Measurements from ENCODE around the gene MICU1.
"Not testable (repeated sequence)": the region's sequence is repeated elsewhere in the genome, so short reads cannot be mapped to it uniquely, and the experiment has no call there.

The MICU1 gene, protein sequence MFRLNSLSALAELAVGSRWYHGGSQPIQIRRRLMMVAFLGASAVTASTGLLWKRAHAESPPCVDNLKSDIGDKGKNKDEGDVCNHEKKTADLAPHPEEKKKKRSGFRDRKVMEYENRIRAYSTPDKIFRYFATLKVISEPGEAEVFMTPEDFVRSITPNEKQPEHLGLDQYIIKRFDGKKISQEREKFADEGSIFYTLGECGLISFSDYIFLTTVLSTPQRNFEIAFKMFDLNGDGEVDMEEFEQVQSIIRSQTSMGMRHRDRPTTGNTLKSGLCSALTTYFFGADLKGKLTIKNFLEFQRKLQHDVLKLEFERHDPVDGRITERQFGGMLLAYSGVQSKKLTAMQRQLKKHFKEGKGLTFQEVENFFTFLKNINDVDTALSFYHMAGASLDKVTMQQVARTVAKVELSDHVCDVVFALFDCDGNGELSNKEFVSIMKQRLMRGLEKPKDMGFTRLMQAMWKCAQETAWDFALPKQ

DNA sequence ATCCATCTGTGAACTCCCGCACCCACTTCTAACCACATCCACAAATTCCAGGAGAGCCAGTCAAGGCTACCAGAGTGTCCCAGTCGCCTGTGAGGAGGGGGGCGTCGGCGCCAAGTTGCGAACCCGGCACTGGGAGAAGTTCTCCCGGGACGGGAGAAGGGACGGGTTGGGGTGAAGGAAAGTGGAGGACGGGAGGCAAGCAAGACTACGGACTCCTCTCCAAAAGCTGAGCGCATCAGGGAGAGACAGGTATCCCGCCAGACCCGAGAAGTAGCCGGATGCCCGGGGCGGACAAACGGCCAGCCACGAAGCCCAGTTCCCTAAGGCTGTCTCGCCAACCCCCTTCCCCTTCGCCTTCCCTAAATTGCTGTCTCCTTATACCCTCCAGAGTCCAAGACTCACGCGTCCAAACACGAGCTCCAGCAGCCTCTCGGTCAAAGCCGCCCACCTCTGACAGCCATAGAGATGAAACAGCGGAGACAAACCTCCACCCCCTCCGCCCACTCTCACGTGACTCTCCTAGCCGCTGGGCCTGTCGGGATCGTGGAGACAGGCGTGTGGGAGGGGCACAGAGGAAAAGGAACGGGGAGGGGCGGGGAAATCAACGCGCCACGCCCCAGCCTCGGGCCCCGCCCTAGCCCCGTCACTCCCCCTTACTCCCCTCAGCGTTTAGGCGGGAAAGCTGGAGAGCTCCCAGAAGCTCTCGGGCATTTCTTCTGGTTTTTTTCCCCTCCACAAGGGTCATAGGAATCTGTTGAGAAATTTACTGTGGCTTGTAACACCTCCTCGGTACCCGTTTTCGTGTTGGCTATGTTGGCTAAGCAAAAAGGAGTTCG is at the start of gene MICU1:
TSS of gene MICU1 (minus strand) at position 472 of the 836 bp plus-strand sequence. CDS start 59,286 bp downstream, outside the sequence.
- in situ Hi-C loops (cut with HindIII; ENCODE audit: low sequenced_read_pairs), result no loop called here

DNA sequence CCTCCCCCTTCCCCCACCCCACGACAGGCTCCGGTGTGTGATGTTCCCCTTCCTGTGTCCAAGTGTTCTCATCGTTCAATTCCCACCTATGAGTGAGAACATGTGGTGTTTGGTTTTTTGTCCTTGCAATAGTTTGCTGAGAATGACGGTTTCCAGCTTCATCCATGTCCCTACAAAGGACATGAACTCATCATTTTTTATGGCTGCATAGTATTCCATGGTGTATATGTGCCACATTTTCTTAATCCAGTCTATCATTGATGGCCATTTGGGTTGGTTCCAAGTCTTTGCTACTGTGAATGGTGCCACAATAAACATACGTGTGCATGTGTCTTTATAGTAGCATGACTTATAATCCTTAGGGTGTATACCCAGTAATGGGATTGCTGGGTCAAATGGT is 48.3 kb upstream of the MICU1 start:
- in situ Hi-C loops (cut with HindIII; ENCODE audit: low sequenced_read_pairs), result not testable (repeated sequence)

DNA sequence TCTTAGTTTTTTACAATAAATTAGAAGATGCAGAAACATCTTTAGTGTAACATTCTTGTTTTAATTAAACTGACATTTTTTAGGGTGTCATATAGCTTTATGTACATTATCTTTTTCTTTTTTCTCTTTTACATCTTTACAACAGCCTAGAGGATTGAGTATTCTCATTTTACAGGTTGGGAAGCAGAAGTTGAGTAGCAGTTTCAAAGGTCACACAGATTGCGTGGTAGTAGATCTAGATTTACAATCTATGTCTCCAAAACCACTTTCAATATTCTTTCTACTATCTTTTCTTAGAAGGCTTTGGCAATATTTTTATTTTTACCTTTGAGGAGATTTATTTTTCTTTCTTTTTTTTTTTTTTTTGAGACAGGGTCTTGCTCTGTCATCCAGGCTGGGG is 47.4 kb upstream of the MICU1 start:
- in situ Hi-C loops (cut with HindIII; ENCODE audit: low sequenced_read_pairs), result no loop called here

DNA sequence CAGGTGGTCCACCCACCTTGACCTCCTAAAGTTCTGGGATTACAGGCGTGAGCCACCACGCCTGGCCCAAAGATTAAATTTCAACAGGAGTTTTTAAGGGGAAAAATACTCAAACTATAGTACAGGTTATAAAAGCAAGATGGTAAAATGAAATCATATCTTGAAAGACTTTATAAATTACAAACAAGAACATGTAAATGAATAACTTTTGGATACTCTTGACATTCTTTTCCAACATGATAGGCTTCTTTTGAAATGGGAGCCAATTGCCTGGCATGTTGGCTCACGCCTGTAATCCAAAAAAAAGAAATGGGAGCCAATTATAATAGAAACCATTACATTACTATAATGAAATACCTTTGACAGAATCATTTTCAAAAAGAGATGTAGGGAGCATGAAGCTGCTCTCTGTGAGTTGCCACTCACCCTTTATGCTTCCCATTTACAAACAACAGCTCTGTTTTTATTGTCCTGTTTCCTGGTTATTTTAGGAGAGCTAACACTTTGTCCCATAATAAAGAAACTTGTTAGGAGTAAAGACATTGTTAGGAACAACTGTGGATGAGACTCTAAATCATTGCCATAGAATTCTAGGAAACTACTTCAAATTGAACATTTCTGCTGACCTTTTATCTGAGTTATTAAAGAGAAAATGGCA is 41.5 kb upstream of the MICU1 start:
- in situ Hi-C loops (cut with HindIII; ENCODE audit: low sequenced_read_pairs), result no loop called here

DNA sequence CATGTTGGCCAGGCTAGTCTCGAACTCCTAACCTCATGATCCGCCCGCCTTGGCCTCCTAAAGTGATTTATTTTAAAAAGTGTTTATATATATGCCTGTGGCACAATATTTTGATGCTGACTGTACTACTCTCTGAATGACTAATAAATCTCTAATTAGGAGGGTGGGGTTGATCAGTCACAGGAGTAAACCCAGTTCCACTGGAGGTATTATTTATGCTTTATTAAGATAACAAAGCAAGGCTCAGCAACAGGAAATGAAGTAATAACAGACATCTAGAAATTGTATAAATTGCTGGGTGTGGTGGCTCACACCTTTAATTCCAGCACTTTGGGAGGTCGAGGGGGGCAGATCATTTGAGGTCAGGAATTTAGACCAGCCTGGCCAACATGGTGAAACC is 40.0 kb upstream of the MICU1 start:
- in situ Hi-C loops (cut with HindIII; ENCODE audit: low sequenced_read_pairs), result no loop called here

DNA sequence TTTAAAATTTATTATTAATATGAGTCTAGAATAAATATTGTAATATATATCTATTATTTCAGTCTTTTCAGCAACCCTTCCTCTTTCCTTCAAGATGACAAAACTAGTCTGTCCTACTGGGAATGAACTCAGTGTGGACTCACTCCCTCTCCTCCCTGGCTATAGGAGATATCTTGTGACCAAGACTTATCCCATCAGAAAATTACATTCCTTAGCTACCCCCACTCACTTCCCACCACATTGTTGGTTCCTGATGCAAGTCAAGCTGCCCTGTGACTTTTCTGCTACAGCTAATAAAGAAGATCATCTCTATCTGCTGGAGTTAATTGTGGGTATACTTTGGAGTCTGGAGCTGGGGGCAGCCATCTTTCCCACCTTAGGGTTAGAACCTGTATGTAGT is 38.1 kb upstream of the MICU1 start:
- in situ Hi-C loops (cut with HindIII; ENCODE audit: low sequenced_read_pairs), result no loop called here

DNA sequence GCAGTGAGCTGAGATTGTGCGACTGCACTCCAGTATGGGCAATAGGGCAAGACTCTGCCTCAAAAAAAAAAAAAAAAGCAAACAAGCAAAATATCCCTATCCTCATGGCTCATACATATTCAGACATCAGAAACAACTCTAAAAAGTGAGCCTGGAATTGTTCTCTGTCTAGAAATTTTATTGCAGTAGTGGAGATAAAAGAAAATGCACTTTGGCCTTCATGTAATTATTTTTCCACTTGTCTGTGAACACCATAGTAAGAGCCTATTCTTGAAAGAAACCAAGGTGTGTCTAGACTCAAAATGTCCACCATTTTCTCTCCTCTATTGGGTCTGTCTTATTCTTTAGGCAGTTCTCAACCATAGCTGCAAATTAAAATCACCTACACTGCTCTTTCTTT is 35.6 kb upstream of the MICU1 start:
- in situ Hi-C loops (cut with HindIII; ENCODE audit: low sequenced_read_pairs), result no loop called here

DNA sequence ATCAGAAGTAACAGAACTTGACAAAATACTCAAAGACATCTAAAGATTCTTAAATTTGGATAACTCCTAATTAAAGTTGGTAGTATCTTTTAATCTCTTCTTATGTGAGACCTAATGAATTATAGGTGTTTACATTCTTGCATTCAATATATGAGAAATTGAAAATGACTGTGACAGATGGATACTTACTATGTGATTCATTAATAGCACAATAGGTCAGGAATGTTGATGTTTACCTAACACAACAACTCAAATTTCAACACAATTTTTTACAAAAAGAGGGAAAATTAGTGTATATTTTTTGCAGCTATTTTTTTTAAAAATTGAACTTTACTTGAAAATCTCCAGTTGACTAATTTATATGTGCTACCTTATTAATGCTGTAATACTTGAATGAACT is 34.3 kb upstream of the MICU1 start:
- in situ Hi-C loops (cut with HindIII; ENCODE audit: low sequenced_read_pairs), result no loop called here

DNA sequence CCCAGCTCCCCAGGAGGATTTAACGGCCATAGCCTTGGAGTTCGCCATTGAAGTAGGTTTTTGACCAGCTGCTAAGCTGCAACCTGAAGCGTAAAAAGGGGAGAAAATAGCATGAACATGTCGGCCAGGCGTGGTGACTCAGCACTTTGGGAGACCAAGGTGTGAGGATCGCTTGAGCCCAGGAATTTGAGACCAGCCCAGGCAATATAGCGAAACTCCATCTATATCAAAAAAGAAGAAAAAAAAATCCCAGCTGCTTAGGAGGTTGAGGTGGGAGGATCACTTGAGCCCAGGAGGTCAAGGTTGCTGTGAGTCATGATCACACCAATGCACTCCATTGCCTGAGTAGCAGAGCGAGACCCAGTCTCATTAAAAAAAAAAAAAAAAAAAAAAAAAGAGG is 33.8 kb upstream of the MICU1 start:
- in situ Hi-C loops (cut with HindIII; ENCODE audit: low sequenced_read_pairs), result no loop called here

DNA sequence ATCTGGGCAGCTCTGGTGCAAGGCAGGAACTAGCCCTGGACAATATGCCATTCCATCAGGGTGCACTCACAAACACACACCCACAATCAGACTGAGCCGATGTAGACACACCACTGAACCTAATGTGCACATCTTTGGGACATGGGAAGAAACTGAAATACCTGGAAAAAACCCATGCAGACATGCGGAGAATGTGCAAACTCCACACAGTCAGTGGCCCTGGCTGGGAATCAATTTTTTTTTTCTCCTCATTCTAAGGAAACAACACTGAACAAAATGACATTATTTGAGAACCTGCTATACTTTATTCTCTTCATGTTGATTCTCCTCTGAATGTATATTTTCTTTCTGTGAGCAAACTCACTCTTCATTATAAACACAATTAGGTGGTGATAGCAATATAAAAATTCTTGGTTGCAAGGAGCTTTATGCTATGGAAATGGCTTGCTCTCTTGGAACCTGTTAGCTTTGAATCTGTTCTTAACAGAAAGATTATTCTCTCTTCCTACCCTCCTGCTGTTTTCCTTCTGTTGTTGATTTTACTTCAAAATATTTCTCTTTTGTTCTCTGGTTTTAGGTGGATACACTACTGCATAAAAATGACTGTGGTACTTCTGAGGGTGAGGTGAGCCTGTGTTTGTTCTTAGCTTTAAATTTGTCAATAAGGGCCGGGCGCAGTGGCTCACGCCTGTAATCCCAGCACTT is 33.0 kb upstream of the MICU1 start:
- in situ Hi-C loops (cut with HindIII; ENCODE audit: low sequenced_read_pairs), result no loop called here

DNA sequence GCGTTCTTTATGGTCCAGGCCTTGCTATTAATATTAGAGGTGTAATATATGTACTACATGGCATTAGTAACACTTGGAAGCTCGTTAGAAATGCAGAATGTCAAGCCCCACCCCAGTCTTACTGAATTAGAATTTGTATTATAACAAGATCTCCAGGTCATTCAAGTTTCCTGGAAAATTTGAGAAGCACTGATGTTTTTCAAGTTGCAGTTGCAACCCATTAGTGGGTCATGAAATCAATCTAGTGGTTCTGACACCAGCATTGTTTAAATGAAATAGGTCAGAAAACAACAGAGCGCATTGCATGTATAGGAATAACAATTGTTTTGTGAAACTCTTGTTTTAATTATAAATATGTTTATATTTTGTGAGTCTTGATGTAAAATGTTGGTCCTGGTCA is 28.8 kb upstream of the MICU1 start:
- in situ Hi-C loops (cut with HindIII; ENCODE audit: low sequenced_read_pairs), result no loop called here

DNA sequence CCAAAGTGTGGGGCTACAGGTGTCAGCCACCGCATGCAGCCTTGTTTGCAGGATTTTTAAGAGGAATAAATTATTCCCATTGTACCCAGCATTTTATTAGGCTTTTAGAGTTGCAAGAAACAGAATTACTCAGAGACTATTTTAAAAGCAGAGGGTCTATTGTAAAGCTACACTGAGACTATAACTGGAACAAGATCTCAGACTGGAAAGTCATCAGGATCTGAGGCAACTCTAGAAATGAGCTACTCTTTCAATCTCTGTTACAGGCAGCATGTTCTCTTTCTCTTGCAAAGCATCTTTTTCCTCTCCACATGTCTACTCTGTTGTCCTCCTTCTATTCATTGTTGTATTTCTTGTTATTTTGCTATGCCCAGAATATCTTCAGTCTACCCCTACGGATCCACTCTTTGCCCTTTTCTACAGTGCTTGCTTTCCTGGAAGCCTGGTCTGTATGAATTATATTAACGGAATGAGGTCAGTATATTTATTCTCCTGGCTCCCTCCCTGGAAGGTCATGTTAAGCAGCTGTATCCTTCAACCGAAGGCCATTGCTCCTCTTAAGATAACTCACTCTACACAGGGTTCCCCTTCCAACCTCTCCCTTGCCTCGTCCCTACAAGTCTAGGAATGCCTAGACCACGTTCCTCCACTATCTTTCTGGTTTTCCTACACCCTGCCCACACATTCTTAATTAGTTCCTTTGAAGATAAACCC is 27.7 kb upstream of the MICU1 start:
- in situ Hi-C loops (cut with HindIII; ENCODE audit: low sequenced_read_pairs), result no loop called here

DNA sequence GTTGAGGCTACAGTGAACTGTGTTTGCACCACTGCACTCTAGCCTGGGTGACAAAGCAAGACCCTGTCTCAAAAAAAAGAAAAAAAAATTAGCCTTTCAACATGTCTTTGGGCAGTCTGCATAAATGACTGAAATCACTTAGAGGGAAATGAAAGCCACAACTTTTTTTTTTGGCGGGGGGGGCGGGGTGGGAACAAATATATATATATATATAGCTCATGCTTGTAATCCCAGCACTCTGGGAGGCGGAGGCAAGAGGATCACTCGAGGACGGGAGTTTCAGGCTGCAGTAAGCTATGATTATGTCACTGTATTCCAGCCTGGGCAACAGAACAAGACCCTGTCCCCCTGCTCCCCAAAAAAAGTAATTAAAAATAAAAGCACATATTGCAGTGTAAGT is 23.4 kb upstream of the MICU1 start:
- in situ Hi-C loops (cut with HindIII; ENCODE audit: low sequenced_read_pairs), result no loop called here

DNA sequence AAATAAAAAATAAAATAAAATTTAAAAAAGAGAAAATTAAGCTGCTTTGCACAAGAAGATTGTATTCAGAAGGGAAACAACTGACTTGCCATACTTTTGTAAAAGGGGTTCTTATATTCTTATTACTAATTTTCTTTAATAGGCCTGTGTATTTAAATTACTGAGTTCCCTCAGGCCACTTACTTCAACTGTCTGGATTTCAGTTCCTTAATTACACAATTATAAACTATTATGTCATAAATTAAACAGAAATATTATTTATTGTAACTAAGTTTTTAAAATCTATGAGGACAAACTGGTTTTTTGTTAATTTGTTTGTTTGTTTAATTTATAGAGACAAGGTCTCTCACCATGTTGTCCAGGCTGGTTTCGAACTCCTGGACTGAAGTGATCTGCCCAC is 22.4 kb upstream of the MICU1 start:
- in situ Hi-C loops (cut with HindIII; ENCODE audit: low sequenced_read_pairs), result no loop called here

DNA sequence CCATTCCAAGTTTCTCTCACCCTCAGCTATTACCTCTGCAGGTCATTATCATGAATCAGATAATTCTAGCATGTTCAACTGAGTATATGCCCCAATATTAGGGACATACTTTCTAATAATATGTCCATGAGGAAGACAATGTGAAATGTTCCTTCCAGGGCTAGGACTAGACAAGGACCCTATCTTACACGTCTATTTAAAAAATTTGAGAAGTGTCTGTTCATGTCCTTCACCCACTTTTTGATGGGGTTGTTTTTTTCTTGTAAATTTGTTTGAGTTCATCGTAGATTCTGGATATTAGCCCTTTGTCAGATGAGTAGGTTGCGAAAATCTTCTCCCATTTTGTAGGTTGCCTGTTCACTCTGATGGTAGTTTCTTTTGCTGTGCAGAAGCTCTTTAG is 21.1 kb upstream of the MICU1 start:
- in situ Hi-C loops (cut with HindIII; ENCODE audit: low sequenced_read_pairs), result not testable (repeated sequence)

DNA sequence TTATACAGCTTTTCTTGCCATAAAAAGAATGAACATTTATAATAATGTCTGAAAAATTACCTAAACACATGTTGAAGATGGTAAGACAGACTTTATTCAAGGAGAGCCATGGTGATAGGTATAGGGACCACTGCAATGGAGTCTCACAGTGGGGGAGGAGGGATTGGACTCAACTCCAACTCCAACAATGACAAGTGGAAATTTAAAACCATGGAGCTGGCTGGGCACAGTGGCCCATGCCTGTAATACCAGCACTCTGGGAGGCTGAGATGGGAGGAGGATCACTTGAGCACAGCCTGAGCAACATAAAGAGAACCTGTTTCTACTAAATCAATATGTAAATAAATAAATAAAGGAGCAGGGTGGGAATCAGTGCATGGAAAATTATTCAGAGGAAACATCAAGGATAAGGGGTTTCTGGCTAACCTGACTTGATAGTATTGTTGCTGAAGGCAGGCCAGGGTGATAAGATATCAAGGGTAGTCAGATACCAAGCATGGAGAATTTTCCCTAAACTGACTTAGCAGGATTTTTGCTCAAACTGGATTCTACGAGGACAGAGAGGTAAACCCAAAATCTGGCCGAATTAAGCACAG is 19.5 kb upstream of the MICU1 start:
- in situ Hi-C loops (cut with HindIII; ENCODE audit: low sequenced_read_pairs), result no loop called here

DNA sequence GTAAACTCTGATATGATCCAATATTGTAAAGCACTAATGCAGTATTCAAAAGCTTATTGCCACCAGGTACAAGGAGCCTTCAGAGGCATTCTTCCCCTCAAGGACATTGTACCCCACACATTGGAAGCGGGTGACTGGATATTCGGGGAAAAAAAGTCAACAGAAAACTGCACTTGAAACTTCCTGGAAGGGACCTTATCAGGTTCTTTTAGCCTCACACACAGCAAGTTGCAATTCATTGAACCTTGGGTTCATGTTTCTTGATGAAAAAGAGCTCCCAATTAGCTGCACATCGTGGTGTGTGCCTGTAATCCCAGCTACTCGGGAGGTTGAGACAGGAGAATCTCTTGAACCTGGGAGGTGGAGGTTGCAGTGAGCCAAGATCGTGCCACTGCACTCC is 16.4 kb upstream of the MICU1 start:
- in situ Hi-C loops (cut with HindIII; ENCODE audit: low sequenced_read_pairs), result no loop called here

DNA sequence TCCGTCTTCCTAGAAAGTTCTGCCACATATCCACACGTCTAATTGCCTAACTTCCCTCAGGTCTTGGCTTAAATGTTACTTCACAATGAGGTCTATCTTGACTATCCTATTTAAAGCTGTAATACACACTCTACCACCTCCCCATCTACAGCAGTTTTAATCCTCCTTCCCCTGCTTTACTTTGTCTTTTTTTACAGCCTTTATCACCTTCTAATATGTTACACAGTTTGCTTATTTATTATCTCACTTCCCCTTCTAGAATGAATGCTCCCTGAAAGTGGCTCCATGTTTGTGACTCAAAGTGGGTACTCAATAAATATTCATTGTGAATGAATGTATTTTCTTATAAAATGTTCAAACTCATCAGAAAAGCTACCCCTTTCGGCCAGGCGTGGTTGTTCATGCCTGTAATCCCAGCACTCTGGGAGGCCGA is 13.6 kb upstream of the MICU1 start:
- in situ Hi-C loops (cut with HindIII; ENCODE audit: low sequenced_read_pairs), result no loop called here

DNA sequence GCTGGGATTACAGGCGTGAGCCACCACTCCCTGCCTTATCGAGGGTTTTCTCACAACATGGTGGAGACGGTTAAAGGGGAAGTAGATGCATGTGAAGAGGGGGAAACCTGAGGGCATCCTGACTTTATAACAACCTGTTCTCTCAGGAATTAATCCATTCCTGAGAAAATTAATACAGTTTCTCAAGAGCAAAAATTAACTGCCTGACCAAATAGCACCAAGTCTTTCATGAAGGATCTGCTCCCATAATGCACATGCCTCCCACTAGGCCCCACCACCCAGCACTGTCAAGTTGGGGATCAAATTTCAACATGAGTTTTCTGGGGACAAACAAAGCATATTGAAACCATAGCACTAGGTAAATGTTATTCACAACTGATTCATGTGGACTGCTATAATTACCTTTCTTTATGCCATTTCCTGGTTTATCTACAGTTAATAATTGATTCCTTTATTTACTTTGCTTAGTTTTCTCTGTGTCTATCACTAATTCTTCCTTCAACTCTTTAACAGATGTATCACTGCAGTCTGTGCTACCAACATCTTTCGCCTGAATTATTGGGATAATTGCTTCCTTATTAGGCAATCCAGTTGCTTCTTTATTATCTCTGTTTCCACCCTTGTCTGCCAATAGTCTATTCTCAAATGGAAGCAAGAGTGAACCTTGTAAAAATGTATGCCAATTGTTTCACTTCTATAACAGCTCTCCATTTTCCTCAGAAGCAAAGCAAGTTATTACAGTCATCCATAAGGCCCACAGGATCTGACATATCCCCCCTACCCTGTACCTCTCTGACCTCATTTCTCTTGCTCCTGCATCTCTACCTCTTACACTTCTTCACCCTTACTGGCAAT is 12.9 kb upstream of the MICU1 start:
- in situ Hi-C loops (cut with HindIII; ENCODE audit: low sequenced_read_pairs), result no loop called here
